Fibroblast of skin of right quadriceps (primary cell): Measurements from ENCODE around the gene CFAP97D1.

Source experiments
- DNase-seq: peaks from one replicate; pipeline ENCODE4 v3.0.0-alpha.2; 2013

Gene CFAP97D1

DNA sequence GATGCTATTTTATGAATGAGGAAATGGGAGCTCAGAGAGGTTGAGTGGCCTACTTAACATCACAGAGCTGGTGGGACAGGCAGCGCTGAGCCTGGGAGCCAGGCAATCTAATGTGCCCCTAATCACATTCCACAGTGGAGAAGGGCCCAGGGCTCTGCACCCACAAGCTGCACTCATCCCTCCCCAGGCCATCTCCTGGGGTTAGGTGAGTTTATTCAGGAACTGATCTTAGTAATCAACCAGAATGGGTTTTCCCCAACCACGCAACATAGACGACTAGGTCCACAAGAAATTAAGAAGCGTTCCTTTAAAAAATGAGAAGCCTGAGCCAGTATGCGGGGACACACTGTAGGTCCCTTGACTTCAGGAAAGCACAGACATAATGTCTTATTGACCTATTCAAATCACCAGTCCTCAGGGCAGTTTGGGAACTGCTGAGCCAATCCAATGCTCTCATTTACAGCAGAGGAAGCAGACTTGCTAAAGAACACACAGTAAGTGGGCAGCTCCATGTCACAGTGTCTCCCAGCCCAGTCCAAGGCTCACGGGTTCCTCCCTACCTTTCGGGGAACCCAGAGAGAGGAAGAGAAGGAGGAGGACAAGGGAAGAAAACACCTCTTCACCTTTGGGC is 50.4 kb downstream of the CFAP97D1 start:
- no peak for DNase-seq

DNA sequence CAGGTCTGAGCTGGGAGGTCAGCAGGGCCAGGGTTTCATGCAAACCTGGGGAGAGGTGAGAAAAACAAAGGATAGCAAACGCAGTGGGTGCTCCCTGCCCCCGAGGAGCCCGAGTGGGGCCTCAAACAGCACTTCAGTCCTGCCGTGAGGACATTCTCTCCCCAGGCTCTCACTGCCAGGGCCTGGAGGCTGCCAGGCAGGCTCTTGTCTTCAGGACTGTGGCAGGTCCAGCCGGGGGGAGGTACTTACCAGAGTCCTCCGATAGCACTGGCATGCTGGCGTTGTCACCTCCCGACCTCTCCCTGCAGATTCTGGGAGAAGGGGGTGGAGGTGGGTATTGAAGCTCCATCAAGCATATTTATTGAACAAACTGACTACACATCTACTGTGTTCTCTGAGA is 51.4 kb downstream of the CFAP97D1 start:
- no peak for DNase-seq

DNA sequence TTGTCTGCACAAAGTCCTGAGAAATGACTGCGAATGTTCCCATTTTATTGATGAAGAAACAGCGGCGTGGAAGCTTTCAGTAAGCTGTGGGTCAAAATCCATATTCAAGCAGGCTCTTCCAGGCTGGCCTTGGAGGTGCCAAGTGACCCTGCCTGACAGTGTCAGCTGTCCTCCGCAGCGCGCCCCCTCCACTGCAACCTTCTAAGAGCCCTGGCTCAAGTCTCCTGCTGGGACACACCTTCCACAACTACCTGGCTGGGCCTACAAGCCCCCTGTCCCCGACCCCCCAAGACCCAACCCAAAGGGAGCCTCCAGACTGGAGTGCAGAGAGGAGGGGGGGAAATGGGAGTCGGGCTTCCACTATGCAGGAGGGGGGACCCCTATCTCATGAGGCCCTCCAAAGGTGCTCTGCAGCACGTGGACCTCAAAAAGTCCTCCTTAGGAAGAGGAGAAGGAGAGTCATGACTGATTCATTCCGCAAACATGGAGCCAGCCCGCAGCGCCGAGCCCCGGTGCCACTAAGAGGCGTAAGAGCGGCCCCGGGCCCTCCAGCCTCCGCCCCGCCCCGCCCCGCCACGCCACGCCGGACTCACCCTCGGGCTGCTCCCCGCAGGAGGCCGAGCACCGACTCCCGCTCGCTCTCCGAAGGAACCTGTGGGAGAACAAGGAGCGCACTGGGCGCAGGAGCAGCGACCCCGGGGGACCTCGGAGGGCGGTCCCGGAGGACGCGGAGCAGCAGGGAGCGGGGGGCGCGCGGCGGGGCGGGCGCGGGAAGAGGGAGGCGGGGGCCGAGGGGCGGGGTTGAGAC is 52.1 kb downstream of the CFAP97D1 start:
- DNase-seq: peak; percentile 70

DNA sequence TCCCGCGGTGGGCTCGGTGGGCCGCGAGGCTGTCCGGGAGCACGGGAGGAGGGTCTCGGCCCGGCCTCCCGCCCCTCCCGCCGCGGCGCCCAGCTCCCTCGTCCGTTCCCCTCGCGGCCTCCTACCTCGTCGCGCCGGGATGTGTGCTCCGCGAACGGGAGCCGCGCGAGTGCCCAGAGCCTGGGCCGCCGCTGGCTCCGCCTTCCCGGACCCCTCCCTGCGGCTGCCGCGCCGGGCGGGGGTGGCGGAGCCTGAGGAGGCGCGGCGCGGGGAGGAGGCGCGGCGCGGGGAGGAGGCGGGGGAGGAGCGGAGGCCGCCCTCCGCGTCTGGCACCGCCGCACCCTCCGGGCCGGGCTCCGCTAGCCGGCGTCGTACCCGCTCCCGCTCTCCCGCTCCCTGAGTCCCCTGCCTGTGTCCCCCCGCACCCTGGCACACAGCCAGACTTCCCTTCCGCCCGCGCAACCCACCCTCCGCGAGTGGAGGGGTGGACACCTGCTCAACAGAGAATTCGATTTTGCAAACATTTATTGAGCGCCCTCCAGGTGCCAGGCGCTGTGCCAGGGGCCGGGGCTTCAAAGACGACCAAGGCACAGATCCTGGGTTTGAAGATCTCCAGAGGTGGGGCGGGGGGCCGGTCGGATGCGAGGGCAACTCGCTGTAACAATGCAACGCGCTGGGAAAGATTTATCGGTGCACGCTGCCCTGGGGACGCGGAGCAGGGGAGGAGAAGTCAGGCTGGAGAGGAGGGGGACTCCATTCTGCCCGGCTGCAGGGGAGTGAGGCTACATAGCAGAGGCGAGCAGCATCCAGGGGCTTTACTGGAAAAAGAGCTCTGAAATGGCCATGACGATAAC is 53.0 kb downstream of the CFAP97D1 start, which contains the start of gene MPP3:
TSS of gene MPP3 (minus strand) at position 171 of the 854 bp plus-strand sequence. CDS start 1,240 bp downstream, outside the sequence.
- DNase-seq: peak; percentile 67

- DNase-seq: peak; percentile 71
These were observed 53.9 kb downstream of the CFAP97D1 start for GRCh38 chr17:43834106-43834505.
